Hematopoietic multipotent progenitor cell treated with erythropoietin and hydrocortisone succinate and interleukin-3 and kit ligand, for 6 days (in vitro differentiated cells): ENCODE data around the gene CHPT1.

Source experiments
- DNase-seq: peaks from one replicate; pipeline ENCODE4 v3.0.0-alpha.2; 2015

CHPT1 gene

DNA sequence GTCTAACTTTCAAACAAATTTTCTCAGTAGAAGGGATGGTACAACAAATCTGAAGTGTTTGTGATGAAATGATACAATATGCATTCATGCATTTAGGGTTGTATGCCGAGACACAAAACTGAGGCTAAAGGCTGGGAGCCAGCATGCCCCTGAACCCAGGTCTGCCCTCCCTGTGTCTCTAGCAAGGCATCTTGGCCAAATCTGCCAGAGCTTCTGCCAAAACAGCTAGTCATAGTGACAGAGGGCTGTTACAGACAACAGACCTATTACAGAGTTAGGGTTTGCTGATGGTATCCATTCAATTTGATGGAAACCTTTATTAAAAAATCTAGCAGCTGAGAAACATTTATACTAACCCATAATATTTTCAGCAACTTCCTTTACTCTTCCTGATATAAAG, 11.3 kb upstream of the CHPT1 start:
- DNase-seq, result no peak

DNA sequence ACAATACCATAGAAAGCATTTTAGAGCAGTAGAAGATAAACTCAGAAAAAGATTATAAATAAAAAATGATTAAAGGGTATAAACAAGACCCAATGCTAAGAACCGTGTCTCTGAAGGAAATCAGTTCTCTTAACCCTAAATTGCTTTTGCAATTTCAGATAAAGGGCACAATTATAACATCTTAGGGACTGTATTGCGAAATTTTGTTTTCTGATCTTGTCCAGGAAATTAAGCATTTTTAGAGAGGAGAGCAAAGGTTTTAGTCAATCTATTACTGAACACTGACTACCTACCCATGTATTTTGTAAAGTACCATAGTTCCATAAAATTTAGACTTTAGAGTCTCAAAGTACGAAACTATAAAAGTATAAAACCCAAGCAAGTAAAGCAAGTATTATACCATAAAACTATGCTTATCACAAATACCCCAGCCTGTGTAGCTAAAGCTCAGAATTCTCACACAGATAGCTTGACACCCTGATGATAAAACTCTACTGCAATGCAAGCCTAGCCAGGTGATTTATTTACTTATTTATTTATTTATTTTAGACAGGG, 6.8 kb upstream of the CHPT1 start:
- DNase-seq, result no peak

DNA sequence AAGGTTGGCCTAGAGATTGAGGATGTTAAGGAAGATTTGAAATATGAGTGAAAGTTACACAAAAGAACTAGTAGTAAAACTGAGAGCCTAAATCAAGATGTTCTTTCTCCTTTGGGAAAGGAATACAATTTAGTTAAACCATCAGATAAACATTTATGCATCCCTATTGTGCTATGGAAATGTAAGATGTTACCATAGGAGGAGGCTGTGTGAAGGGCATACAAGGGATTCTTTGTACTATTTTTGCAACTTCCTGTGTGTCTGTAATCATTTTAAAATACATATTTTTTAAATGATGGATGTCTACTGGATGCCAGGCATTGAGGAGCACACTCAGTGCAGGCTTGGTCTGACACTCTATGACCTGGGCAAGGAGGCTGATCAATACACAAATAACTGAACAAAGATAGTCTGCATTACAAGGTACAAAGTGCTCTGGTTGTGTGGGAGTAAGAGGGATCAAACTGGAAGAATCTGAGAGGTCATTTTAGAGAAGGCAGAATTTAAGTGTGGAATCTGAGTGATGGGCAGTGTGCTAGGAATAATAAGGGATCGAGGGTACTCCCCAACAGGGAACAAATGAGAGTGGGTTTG, 5.8 kb upstream of the CHPT1 start:
- DNase-seq, result no peak

DNA sequence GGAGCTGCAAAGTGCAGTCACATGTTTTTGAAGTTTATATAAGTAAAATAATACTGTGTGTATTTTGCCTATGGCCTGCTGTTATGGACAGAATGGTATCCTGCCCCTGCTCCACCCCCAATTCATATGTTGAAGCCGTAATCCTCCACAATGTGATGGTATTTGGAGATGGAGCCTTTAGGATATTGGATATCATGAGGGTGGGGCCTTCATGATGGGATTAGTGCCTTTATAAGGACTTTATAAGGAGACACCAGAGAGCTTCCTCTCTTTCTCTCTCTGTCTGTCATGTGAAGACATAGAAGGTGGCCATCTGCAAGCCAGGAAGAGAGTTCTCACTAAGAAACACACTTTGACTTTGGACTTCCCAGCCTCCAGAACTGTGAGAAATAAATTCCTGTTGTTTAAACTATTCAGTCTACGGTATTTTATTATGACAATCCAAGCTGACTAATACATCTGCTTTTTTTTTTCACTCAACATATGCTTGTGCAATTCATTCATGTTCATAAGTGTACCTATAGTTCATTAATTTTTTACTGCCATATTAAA, 3.1 kb upstream of the CHPT1 start:
- DNase-seq, result no peak

DNA sequence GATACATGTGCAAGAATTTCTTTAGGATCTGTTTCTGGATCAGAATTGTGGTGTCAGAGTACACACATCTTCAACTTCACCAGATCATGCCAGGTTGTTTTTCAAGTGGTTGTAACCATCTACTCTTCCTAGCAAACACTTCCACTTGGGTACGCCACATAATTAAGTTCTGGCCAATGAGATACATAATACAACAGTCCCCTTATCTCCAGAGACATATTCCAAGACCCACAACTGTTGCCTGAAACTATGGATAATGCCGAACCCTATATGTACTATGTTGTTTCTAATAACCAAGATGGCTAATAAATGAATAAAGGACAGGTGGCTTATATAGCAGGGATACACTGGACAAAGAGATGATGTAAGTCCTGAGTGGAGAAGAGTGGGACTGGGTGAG, 2.5 kb upstream of the CHPT1 start:
- DNase-seq, result peak; percentile 57

DNA sequence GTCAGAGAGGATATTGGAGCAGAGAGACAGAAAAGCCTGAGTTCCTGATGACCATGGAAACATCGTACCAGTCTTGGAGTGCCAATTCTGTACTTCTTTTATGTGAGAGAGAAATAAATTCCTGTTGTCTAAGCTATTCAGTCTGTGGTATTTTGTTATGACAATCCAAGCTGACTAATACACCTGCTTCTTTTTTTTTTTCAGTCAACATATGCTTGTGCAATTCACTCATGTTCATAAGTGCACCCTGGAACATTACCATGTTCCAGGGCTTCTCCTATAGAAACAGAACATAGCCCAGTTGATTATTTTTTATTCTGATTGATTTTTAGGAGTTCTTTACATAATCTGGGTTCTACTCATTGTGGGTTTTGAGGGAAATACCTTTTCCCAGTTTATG, 1.7 kb upstream of the CHPT1 start:
- no peak for DNase-seq

DNA sequence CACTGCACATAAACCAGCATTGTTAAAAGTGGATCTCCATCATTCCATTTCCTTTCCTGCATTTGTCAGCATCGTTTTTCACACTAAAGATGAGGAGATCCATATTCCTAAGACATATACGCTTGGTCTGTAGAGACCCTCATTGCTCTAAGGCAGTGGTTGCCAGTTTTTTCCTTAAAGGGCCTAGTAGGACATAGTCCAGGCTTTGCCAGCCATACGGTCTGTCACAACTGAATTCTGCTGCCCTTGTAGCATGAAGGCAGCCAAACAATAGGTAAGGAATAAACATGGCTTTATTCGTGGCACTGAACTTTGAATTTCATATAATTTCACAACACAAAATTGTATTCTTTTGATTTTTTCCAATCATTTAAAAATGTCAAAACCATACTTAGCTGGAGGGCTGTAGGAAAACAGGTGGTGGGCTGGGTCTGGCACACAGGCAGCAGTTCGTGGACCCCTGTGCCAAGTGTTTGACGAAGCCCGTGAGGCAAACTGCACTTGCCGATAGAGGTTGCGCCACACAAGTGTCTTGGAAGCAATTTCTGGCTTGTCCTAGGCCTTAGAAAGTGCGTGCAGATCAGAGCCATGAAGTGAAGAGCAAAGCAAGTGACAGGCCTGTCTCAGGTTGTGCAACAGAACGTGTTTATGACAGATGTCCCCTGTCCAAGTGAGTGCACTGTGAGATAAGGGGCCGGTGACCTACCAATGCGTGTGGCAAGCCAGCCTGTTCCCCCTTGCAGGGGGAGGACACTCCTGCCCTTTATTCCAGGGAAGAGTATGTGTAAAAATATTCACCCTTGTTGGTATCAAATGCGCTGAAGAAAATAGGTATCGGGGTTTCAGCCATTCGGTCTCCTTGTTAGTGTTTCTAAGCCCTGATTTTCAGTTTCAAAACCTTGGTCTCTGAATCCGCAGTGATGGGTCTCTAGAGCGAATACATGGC, 916 bp upstream of the CHPT1 start:
- peak; percentile 97 for DNase-seq

DNA sequence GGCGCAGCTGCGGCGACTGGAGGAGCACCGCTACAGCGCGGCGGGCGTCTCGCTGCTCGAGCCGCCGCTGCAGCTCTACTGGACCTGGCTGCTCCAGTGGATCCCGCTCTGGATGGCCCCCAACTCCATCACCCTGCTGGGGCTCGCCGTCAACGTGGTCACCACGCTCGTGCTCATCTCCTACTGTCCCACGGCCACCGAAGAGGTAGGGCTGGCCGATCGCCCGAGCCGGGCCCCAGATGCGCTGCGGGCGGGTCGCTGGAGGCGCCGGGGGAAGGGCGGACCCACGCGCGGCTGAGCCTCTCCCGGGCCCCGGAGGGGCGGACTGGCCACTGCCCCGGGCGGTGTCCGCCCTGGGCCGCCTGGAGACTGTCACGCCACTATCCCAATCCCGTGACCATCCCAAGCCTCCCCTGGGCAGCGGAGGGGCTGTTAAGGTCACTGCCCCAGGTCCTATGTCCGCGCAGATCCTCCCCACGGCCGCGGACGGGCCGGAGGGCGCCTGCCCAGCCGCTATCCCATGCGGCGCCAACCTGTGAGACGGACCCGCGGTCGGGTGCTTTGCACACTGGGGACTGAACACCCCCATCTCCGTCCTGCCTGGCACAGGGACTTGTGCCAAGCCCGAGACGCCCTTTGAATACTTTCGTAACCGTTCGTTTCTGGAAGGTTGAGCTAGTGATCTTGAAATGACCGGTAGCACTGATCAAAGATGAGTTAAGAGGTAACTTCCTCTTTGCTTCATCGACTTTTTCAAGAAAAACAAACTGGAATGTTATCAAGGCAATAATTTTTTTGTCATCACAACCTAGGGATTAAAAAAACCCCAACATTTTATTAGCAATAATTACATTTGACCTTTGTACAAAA, 725 bp downstream of the CHPT1 start:
- DNase-seq, result peak; percentile 85

DNA sequence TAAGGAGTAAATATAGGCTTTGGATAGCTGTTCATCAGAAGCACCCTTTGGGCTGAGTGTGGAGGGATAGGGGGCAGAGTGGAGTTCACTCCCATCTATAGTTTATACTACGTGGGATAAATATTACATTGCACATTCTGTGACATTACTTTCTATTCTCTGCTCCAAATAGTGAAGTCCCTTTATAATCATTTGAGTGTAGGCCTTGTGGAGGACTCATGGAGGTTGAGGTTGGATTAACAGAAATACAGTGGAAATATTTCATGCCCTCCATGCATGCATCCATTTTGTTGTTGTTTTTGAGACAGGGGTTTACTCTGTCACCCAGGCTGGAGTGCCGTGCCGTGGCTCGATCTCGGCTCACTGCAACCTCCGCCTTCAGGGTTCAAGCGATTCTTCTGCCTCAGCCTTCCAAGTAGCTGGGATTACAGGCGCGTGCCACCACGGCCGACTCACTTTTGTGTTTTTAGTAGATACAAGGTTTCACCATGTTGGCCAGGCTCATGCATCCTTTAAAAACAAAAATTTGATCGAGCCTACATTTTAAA, 1.4 kb downstream of the CHPT1 start:
- DNase-seq, result peak; percentile 54

DNA sequence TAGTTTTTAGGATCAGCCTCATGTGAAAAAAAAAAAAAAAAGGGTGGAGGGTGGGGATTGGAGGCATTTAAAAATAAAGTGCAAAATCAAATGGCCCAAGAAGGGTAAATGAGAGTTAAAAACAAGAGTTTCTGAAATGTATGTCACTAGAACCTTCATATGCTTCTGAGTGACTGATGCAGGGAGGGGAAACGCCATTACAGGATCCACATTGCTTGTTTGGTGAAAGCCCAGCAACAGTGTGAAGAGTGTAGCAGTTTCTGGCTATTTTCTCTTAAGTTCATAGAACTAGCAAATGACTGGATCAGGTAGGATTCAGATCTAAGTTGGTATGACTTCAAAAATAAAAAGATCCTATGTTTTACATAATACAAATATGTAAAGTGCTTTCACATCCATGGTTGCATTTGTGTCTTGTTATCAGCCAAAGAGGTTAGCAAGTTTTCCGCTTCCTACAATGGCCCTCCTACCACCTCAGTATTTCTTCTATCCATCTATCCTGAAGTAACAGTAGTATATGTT, 2.9 kb downstream of the CHPT1 start:
- no peak for DNase-seq

DNA sequence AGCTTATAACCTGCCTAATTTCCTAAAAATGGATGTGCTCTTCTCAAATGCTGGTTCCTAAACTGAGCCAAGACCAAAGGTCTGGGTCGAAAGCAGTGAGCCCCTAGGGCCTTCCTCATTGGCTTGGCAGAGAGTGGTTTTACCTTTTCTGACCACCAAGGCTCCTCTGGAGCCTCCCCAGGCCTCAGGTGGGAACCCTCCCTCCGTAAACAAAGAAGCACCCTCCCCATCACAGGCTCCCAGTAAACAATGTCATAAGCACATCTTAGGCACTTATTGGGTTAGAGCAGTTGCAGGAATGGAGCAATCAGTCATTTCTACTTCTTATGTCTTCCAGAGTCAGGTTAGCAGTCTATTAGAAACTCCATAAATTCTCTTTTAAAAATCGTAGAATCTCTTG, 6.0 kb downstream of the CHPT1 start:
- no peak for DNase-seq

DNA sequence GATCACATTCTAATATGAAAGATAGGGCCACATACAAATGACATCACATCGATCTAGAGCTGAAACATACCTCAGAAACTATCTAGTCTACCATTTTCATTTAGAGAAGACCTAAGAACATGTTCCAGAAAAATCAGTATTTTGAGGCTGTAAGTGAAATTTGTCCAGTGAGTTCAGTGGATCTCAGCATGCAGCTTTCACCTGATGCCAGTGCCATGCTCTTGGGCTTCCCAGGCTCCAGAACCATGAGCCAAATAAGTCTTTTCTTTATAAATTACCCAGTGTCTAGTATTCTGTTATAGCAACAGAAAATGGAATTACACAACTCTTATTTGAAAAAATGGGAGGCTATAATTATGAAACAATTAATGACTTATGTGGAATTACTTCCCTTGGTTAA, 9.0 kb downstream of the CHPT1 start:
- DNase-seq, result no peak

DNA sequence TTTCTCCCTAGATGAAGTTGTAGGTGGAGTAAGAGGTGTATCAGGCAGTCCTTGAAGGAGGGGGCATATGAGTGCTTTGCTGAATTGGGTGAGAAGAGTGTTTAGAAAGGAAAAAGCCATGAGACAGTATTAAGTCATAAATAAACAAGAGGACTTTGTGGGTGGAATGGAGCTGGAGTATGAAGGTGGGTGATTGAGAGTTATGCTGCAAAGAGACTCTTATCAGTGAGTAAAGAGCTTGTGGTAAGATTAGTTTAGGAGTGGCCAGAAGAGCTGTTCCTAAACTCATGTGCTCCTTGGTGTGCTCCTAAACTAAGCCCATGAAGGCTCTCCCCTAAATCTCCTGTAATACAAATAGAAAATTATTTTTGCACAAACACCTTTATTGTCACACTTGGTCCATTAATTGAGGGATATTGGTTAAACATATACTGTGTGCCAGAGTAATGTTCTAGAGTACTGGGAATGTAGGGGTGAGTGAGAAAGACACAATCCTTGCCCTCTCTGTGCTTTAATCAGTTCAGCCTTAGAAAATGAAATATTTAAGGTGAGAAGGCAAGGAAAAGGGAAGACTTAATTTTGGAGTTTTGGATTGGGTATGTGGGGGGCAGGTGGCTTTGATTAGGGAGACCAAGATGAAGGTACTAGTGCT, 9.8 kb downstream of the CHPT1 start:
- DNase-seq, result peak; percentile 76

DNA sequence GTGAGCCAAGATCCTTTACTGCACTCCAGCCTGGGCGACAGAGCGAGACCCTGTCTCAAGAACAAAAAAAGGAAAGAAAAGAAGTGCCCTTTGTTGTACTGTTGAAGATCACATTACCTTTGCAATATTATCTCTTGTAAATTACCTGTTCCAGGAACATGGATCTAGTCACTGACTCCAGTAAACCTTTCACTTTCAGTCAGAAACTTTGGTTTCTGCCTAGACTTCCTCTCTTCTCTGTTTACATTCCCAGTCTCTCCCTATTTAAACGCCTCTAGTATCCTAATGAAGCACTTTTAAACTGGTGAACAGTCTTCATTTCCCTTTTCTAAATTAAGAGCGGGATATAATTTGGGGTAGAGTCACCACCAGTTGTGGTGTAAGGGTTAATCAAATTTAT, 12.8 kb downstream of the CHPT1 start:
- no peak for DNase-seq

DNA sequence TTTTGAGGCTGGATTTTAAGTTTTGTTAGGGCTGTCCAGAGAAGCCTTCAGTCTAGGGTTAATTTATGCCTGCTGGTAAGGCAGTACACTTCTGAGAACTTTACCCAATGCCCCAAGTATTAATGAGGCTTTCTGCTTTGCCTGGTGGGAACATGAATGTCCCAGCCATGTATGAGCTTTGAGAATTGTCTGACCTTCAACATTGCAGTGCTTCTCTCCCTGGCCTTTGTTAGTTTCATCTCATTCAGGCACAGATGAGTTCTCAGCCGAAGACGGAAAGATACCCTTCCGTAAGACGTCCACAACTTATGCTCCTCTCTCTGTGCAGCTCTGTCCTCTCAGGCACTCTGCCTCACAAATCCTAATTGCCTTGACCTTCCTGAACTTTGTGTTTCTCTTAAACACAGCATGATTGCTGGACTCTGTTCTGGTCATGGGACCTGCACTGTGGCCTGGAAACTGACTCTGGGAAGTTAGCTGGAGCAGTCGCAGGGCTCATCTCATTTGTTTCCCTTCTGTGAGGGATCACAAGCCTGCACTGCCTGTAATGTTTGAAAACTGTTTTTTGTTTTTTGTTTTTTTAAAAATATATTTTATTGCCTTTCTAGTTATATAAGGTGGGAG, 15.7 kb downstream of the CHPT1 start:
- DNase-seq, result no peak

DNA sequence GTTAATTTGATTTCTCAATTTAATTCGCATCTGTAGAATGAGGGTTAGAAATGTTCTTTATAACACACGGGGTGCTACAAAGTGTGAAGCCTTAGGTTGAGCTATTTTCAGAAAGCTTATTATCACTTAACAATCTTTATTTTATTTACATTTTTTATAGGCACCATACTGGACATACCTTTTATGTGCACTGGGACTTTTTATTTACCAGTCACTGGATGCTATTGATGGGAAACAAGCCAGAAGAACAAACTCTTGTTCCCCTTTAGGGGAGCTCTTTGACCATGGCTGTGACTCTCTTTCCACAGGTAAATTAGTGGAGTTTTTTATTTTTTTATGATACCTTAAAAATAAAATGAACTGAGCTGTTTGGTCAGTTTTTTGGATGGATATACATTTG, 16.5 kb downstream of the CHPT1 start:
- DNase-seq, result no peak

DNA sequence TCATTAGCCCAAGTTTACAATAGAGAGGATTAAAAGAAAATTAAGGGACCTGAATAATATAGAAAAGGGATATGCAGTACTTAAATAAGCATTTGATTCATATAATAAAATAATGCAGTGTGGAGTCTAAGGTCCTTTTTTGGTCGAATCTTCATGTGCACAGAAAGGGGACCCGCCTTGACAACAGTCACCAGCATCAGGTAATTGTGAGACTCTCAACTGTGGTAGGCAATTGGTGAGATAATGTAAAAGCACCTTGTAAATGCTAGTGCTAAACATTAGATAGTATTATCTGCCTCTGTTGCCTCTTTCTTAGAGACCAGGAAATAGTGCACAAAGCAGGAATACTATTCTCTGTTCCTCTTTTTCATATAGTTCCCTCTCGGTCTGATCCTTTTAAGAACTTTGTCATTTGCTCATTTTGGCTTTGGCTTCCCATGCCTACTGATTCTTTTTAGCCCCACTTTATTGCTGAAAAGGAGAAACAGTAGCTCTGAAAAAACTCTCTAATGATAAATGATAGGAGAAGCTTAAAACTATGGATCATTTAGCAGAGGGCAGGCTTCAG, 17.5 kb downstream of the CHPT1 start:
- DNase-seq, result no peak

DNA sequence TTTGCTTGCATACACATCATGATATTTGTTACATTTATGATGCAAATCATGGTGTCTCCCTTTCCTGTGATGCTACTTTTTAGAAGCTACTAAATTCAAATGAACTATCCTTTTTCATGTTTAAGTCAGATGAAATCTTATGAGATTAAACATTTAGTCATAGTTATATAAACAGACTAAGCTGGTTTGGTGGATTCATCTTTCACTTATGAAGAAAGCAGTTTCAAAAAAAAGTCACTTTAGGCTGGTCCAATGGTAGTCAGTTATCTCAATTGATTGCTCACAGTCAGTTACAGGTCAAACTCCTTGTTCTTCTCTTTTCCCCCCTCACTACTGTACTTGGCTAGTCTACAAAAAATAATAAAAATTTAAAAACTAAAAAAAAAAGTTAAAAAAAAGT, 22.1 kb downstream of the CHPT1 start:
- DNase-seq, result no peak

DNA sequence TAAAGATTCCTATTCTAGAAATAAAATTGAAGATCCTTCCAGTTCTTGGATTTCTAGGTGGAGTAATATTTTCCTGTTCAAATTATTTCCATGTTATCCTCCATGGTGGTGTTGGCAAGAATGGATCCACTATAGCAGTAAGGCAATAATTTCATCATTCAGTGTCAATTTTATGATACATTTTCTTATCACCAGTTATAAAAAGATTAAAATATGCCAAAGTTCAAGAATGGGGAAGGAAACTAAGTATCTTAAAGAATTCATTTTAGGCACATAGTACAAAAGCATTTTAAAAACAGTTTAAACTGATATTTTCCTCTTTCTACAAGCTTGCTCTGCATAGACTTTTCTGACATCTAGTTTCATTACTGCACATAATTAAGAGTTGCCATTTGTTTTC, 22.7 kb downstream of the CHPT1 start:
- DNase-seq, result no peak

DNA sequence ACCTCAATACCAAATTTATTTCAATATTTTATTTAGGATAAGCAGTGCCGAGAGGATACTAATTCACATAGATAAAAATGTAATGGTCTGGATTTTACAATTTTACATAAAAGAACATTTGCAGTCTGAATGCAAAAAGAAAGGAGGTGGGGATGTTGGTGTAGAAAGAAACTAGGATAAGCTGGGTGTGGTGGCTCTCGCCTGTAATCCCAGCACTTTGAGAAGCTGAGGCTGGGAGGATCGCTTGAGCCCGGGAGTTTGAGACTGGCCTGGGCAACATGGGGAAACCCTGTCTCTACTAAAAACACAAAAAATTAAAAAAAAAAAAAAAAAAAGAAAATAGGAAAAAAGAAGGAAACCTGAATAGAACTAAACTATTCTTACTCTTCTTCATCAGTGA, 25.0 kb downstream of the CHPT1 start:
- no peak for DNase-seq

DNA sequence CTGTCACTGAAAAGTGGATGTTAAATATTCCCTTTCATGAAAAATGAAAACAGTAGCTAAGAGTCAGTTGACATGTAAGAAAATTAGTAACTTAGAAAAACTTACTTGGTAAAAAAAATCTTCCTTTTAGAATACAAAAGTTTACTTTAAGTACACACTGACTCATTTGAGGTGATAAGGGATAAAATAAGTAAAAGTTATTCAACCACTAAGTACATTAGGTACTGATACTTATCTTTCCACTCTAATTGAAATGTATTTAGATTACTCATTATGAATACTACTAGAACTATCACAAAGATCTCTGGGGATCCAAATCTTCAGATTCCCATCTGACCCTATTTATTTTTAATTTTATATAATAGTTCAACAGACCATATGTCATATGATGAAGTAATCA, 29.7 kb downstream of the CHPT1 start:
- no peak for DNase-seq
